ENCODE results near the gene WNT7B.

DNA sequence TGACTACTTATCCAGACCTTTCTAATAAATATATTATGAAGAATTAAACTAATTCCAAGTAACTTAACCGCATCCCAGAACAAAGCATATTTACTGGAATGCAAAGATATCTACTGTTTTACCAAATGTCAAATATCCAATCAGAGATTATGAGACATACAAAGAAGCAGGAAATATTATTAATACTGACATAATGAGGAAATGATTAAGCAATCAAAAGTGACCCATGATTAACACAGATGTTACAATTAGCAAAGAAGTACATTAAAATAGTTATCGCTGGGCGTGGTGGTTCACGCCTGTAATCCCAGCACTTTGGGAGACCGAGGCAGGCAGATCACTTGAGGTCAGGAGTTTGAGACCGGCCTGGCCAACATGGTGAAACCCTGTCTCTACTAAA is 105.2 kb downstream of the WNT7B start:
- TF ChIP-seq POLR2A (IDR thresholded peaks at IDR 0.05) (no peak), EP300 (IDR thresholded peaks at IDR 0.05) (no peak)
- TF ChIP-seq, protein P1, sequence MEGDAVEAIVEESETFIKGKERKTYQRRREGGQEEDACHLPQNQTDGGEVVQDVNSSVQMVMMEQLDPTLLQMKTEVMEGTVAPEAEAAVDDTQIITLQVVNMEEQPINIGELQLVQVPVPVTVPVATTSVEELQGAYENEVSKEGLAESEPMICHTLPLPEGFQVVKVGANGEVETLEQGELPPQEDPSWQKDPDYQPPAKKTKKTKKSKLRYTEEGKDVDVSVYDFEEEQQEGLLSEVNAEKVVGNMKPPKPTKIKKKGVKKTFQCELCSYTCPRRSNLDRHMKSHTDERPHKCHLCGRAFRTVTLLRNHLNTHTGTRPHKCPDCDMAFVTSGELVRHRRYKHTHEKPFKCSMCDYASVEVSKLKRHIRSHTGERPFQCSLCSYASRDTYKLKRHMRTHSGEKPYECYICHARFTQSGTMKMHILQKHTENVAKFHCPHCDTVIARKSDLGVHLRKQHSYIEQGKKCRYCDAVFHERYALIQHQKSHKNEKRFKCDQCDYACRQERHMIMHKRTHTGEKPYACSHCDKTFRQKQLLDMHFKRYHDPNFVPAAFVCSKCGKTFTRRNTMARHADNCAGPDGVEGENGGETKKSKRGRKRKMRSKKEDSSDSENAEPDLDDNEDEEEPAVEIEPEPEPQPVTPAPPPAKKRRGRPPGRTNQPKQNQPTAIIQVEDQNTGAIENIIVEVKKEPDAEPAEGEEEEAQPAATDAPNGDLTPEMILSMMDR (IDR thresholded peaks at IDR 0.05) = no peak
